H1 (cell line): Measurements from ENCODE around the gene ASPA. TPM values are rescaled to one million over a fixed set of nuclear protein-coding genes. Genes with fewer than 3 reads are reported as not detected.

Experiments used
- CTCF ChIA-PET: fragments of 300-600 bp; sonication (Branson Sonifier 250); formaldehyde crosslinking; loops from one replicate; lab custom pipeline; 2021; ENCODE audit not compliant: partially characterized antibody; lab: Charles Lee
- POLR2A ChIA-PET: fragments of 300-600 bp; sonication (Branson Sonifier 250); formaldehyde crosslinking; loops from one replicate; lab custom pipeline; 2021; ENCODE audit warnings: inconsistent platforms; ENCODE audit not compliant: partially characterized antibody; lab: Charles Lee
- DNase-seq, 2 experiments: peaks; one replicate each; pipeline versions ENCODE4 v3.0.0 to v3.0.0-alpha.2; 2010 to 2022; ENCODE audit warnings: low spot score in 2 of 2, low read depth in 1 of 2, mixed read lengths in 1 of 2
- FAIRE-seq: peaks from 2 replicates; lab custom pipeline; 2011; peaks lifted over from hg19 to GRCh38; lab: Jason Lieb, UNC
- H2AFZ ChIP-seq: 2 replicates; pipeline ENCODE4 v1.8.1; 2012; ENCODE audit warnings: low read length, inconsistent platforms
- H2AK5ac ChIP-seq: 2 replicates; pipeline ENCODE4 v1.6.1; 2013; ENCODE audit warnings: low read depth, low read length
- H2BK120ac ChIP-seq: replicated peaks from 2 replicates; pipeline ENCODE3; 2013; ENCODE audit warnings: low read depth, low read length, inconsistent platforms
- H2BK12ac ChIP-seq: 2 replicates; pipeline ENCODE4 v1.6.1; 2013; ENCODE audit warnings: low read depth, low read length
- H2BK15ac ChIP-seq: 2 replicates; pipeline ENCODE4 v1.6.1; 2013; ENCODE audit warnings: low read length
- H2BK20ac ChIP-seq: 2 replicates; pipeline ENCODE4 v1.6.1; 2013; ENCODE audit warnings: low read length
- H2BK5ac ChIP-seq: 2 replicates; pipeline ENCODE4 v1.6.1; 2013; ENCODE audit warnings: low read depth, low read length
- H3K14ac ChIP-seq: 2 replicates; pipeline ENCODE4 v1.6.1; 2013; ENCODE audit warnings: inconsistent platforms; ENCODE audit not compliant: insufficient read length
- H3K18ac ChIP-seq: 2 replicates; pipeline ENCODE4 v1.6.1; 2013; ENCODE audit warnings: low read length; ENCODE audit errors: extremely low read depth
- H3K23ac ChIP-seq: 2 replicates; pipeline ENCODE4 v1.6.1; 2013; ENCODE audit warnings: inconsistent platforms; ENCODE audit not compliant: insufficient read length
- H3K23me2 ChIP-seq: 2 replicates; pipeline ENCODE4 v1.6.1; 2013; ENCODE audit warnings: low read depth, low read length
- H3K27ac ChIP-seq: 2 replicates; pipeline ENCODE4 v1.6.1; 2011; ENCODE audit warnings: low read depth, low read length, inconsistent platforms
- H3K27me3 ChIP-seq, 4 experiments: replicated peaks in 1 of 4; 1 replicate in 1 of 4; 2 replicates in 3 of 4; pipeline versions ENCODE4 v1.6.1 to v1.8.1; 2011 to 2013; ENCODE audit warnings: low read length in 3 of 4, mild to moderate bottlenecking in 3 of 4, inconsistent platforms in 2 of 4, mixed read lengths in 2 of 4, moderate library complexity in 1 of 4; ENCODE audit not compliant: control insufficient read depth in 3 of 4, insufficient read depth in 3 of 4; ENCODE audit errors: extremely low read depth in 1 of 4
- H3K36me3 ChIP-seq, 4 experiments: 2 replicates each; pipeline versions ENCODE4 v1.6.1 to v1.8.1; 2011 to 2013; ENCODE audit warnings: mild to moderate bottlenecking in 4 of 4, low read length in 3 of 4, moderate library complexity in 2 of 4, control low read depth in 1 of 4, inconsistent platforms in 1 of 4; ENCODE audit not compliant: insufficient read depth in 4 of 4, control insufficient read depth in 2 of 4
- H3K4ac ChIP-seq: replicated peaks from 2 replicates; pipeline ENCODE3; 2013; ENCODE audit warnings: low read length, low read depth, mixed read lengths, inconsistent platforms; ENCODE audit not compliant: insufficient read length
- H3K4me1 ChIP-seq, 4 experiments: replicated peaks in 1 of 4; 1 replicate in 1 of 4; 2 replicates in 3 of 4; pipeline versions ENCODE4 v1.6.1 to v1.8.1; 2011 to 2013; ENCODE audit warnings: low read length in 3 of 4, inconsistent platforms in 2 of 4, mixed read lengths in 1 of 4; ENCODE audit not compliant: insufficient read depth in 4 of 4, control insufficient read depth in 3 of 4
- H3K4me2 ChIP-seq, 2 experiments: 2 replicates each; pipeline versions ENCODE4 v1.6.1 to v1.8.1; 2011 to 2013; ENCODE audit warnings: low read depth in 2 of 2, low read length in 2 of 2, control low read depth in 1 of 2, inconsistent platforms in 1 of 2, mild to moderate bottlenecking in 1 of 2; ENCODE audit not compliant: insufficient read depth in 1 of 2
- H3K4me3 ChIP-seq, 4 experiments: fragments of 200-600, 300-600 bp in 1 of 4; sonication (generic), shearing (Covaris generic), sonication (Bioruptor Twin) in 1 of 4; 2 replicates each; pipeline versions ENCODE4 v1.5.1 to v1.8.1; 2011 to 2016; ENCODE audit warnings: low read length in 4 of 4, low read depth in 3 of 4, control low read depth in 2 of 4, inconsistent platforms in 2 of 4, mild to moderate bottlenecking in 2 of 4, mixed read lengths in 1 of 4, moderate library complexity in 1 of 4; ENCODE audit not compliant: insufficient read depth in 2 of 4; ENCODE audit errors: extremely low read depth in 1 of 4
- H3K56ac ChIP-seq: replicated peaks from 2 replicates; pipeline ENCODE3; 2013; ENCODE audit warnings: low read depth, mild to moderate bottlenecking, mixed read lengths, low read length, inconsistent platforms; ENCODE audit not compliant: insufficient read length
- H3K79me1 ChIP-seq: 2 replicates; pipeline ENCODE4 v1.6.1; 2013; ENCODE audit warnings: low read depth, low read length, control low read depth
- H3K79me2 ChIP-seq, 2 experiments: 2 replicates each; pipeline versions ENCODE4 v1.6.1 to v1.8.1; 2012 to 2013; ENCODE audit warnings: low read length in 2 of 2, mild to moderate bottlenecking in 2 of 2, inconsistent platforms in 1 of 2; ENCODE audit not compliant: insufficient read depth in 2 of 2, control insufficient read depth in 1 of 2
- H3K9ac ChIP-seq, 4 experiments: replicated peaks in 1 of 4; 1 replicate in 1 of 4; 2 replicates in 3 of 4; pipeline versions ENCODE4 v1.6.1 to v1.8.1; 2011 to 2013; ENCODE audit warnings: low read depth in 3 of 4, low read length in 3 of 4, control low read depth in 2 of 4, mild to moderate bottlenecking in 2 of 4, moderate library complexity in 2 of 4, inconsistent platforms in 1 of 4; ENCODE audit errors: extremely low read depth in 1 of 4
- H3K9me3 ChIP-seq, 2 experiments: 2 replicates each; pipeline versions ENCODE4 v1.6.1 to v1.8.1; 2012 to 2013; ENCODE audit warnings: mild to moderate bottlenecking in 2 of 2, moderate library complexity in 2 of 2, control low read depth in 1 of 2, inconsistent platforms in 1 of 2, low read depth in 1 of 2, low read length in 1 of 2, mixed read lengths in 1 of 2; ENCODE audit not compliant: insufficient read depth in 2 of 2
- H4K20me1 ChIP-seq, 2 experiments: replicated peaks in 1 of 2; 2 replicates each; pipeline versions ENCODE3 to v1.8.1; 2011 to 2013; ENCODE audit warnings: inconsistent platforms in 2 of 2, low read length in 2 of 2, mild to moderate bottlenecking in 1 of 2; ENCODE audit not compliant: insufficient read depth in 2 of 2, control insufficient read depth in 1 of 2
- H4K5ac ChIP-seq: 2 replicates; pipeline ENCODE4 v1.6.1; 2013; ENCODE audit warnings: low read length, low read depth, mixed read lengths, inconsistent platforms; ENCODE audit not compliant: insufficient read length
- H4K8ac ChIP-seq: 2 replicates; pipeline ENCODE4 v1.8.0; 2013; ENCODE audit warnings: mild to moderate bottlenecking, moderate library complexity, low read length, inconsistent platforms; ENCODE audit not compliant: insufficient read depth; ENCODE audit errors: extremely low read depth
- H4K91ac ChIP-seq: replicated peaks from 2 replicates; pipeline ENCODE3; 2013; ENCODE audit warnings: low read length, mixed read lengths, inconsistent platforms; ENCODE audit not compliant: insufficient read length
- CEBPB ChIP-seq: IDR thresholded peaks from 2 replicates; pipeline ENCODE4 v1.6.1; 2012; ENCODE audit warnings: low read depth, low read length
- SIRT6 ChIP-seq: IDR thresholded peaks from one replicate; pipeline ENCODE4 v1.7.1; 2012; ENCODE audit warnings: low read length, inconsistent platforms
- SRF ChIP-seq: IDR thresholded peaks from 2 replicates; pipeline ENCODE4 v1.6.1; 2011; ENCODE audit warnings: mild to moderate bottlenecking, low read depth, low read length, moderate library complexity
- TEAD4 ChIP-seq: IDR thresholded peaks from 2 replicates; pipeline ENCODE4 v1.6.1; 2012; ENCODE audit warnings: low read depth, low read length, inconsistent platforms, mixed read lengths
- WGBS, 2 experiments: shearing (Covaris generic) in 1 of 2; methylation state at CpG; one replicate each; pipeline versions ENCODE4 v1.1.6 to v1.1.7; 2013 to 2015; ENCODE audit warnings: low lambda C conversion rate in 2 of 2, mixed read lengths in 2 of 2, inconsistent platforms in 1 of 2, low coverage in 1 of 2, missing lambda C conversion rate in 1 of 2; ENCODE audit not compliant: insufficient replicate concordance in 2 of 2, insufficient coverage in 1 of 2, insufficient read length in 1 of 2; ENCODE audit errors: extremely low coverage in 1 of 2, missing lambda C conversion rate in 1 of 2; 5-methylcytosine and 5-hydroxymethylcytosine counted together
- polyA plus RNA-seq, 7 experiments: library from polyadenylated mRNA; depleted of rRNA in 3 of 7; stranded (reverse) in 5 of 7; unstranded in 2 of 7; fragments of >200 nt in 5 of 7; fragments of 200-250 nt in 2 of 7; gene quantifications; 1 replicate in 5 of 7; 2 replicates in 1 of 7; 4 replicates in 1 of 7; pipeline versions ENCODE4 v1.2.1 to v1.2.3, GENCODE V29; 2011 to 2013; ENCODE audit warnings: missing spikeins in 2 of 7, mixed read lengths in 2 of 7
- total RNA-seq: library from RNA; stranded (reverse); fragmentation: NEBNext Ultra II Directional; extraction: Animal tissue kit (Norgen Biotek cat#: 25700); gene quantifications from 2 replicates; pipeline ENCODE4 v1.2.1, GENCODE V29; 2021
- TF ChIP-seq, protein P1 (sequence below): IDR thresholded peaks from 2 replicates; pipeline ENCODE4 v1.6.1; 2011; ENCODE audit warnings: low read depth, mild to moderate bottlenecking, low read length; ENCODE audit not compliant: insufficient read depth
- TF ChIP-seq, protein P2 (sequence below): IDR thresholded peaks from 2 replicates; pipeline ENCODE4 v1.6.1; 2012; ENCODE audit warnings: low read length, inconsistent platforms

Gene ASPA
- total and polyA plus RNA-seq, 2 of the 8 experiments (the other 6 are each of a cell fraction or from before 2014, with no cell fraction given) = 0.03 TPM; not detected in 1

- Histone ChIP-seq H3K27ac (no peak overlapping the region), H3K4me1 (no peaks in the 10 kb centered on the region), H2BK5ac (no peak overlapping the region), H3K79me1 (no peaks in the 10 kb centered on the region), H2BK15ac (no peak overlapping the region), H4K5ac (no peak overlapping the region), H2BK20ac (no peak overlapping the region), H3K56ac (no peak overlapping the region), H4K91ac (no peak overlapping the region), H2BK12ac (no peak overlapping the region), H3K9me3 (no peaks in the 10 kb centered on the region), H4K20me1 (no peaks in the 10 kb centered on the region), H3K4me3 (no peak overlapping the region), H2AFZ (peak overlapping the region; percentile 27; the same call in 1 of the 2 replicates), H3K4me2 (no peak overlapping the region), H3K23me2 (no peaks in the 10 kb centered on the region; the same call in 1 of the 2 replicates), H3K18ac (no peak overlapping the region), H3K23ac (no peak overlapping the region), H4K8ac (no peak overlapping the region), H3K14ac (no peak overlapping the region), H2BK120ac (no peak overlapping the region), H3K79me2 (no peaks in the 10 kb centered on the region), H3K36me3 (no peaks in the 10 kb centered on the region), H3K27me3 (peaks cover 0 to 1% (median 0%) of the 10 kb centered on the region in 4 experiments; a peak in 1 of 7 replicates), H3K4ac (no peak overlapping the region), H2AK5ac (no peak overlapping the region), H3K9ac (no peak overlapping the region)
- no peak for DNase-seq
- peak; percentile 97 for FAIRE-seq
- WGBS, 2 experiments = 46% methylated on average over 2 of the region's 2 CpGs; no CpG with 5 or more reads in 1 of the 2 experiments
- ChIA-PET CTCF (no interaction called here), POLR2A (no interaction called here)
- TF ChIP-seq, protein P1, sequence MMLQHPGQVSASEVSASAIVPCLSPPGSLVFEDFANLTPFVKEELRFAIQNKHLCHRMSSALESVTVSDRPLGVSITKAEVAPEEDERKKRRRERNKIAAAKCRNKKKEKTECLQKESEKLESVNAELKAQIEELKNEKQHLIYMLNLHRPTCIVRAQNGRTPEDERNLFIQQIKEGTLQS = peak; percentile 26; the same call in 1 of the 2 replicates
- peak; percentile 77 for TF ChIP-seq CEBPB
- TF ChIP-seq SRF = no peak
- TF ChIP-seq TEAD4 = no peak
- no peak for TF ChIP-seq SIRT6
- TF ChIP-seq, protein P2, sequence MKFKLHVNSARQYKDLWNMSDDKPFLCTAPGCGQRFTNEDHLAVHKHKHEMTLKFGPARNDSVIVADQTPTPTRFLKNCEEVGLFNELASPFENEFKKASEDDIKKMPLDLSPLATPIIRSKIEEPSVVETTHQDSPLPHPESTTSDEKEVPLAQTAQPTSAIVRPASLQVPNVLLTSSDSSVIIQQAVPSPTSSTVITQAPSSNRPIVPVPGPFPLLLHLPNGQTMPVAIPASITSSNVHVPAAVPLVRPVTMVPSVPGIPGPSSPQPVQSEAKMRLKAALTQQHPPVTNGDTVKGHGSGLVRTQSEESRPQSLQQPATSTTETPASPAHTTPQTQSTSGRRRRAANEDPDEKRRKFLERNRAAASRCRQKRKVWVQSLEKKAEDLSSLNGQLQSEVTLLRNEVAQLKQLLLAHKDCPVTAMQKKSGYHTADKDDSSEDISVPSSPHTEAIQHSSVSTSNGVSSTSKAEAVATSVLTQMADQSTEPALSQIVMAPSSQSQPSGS = 0 out of 2 replicates have a peak, but pooled peaks have one; percentile 67
These were observed 28.2 kb upstream of the ASPA start for GRCh38 chr17:3447625-3448024.
